Kidney (tissue), 14 donors: ENCODE data around the gene COL16A1. TPM values are rescaled to one million over a fixed set of nuclear protein-coding genes. Genes with fewer than 3 reads are reported as not detected.

Experiments
- DNase-seq, 5 donors: peaks; one replicate each; pipeline ENCODE4 v3.0.0-alpha.2; 2013 to 2020
- FAIRE-seq: peaks from 2 replicates; lab custom pipeline; 2012; peaks lifted over from hg19 to GRCh38; lab: Jason Lieb, UNC
- H3K27ac ChIP-seq, 2 donors: one replicate each; pipeline ENCODE4 v1.7.0; 2013; ENCODE audit warnings: low read depth in 2 of 2, low read length in 2 of 2, inconsistent platforms in 1 of 2
- H3K27me3 ChIP-seq: one replicate; pipeline ENCODE4 v1.7.1; 2013; ENCODE audit warnings: low read length, inconsistent platforms; ENCODE audit not compliant: control insufficient read depth, insufficient read depth
- H3K36me3 ChIP-seq, 3 donors: one replicate each; pipeline versions ENCODE4 v1.7.0 to v1.7.1; 2013; ENCODE audit warnings: low read length in 3 of 3, control low read depth in 1 of 3, inconsistent platforms in 1 of 3; ENCODE audit not compliant: insufficient read depth in 3 of 3, control insufficient read depth in 2 of 3
- H3K4me1 ChIP-seq, 3 donors: one replicate each; pipeline versions ENCODE4 v1.7.0 to v1.7.1; 2013; ENCODE audit warnings: low read length in 3 of 3, inconsistent platforms in 1 of 3, low read depth in 1 of 3; ENCODE audit not compliant: control insufficient read depth in 2 of 3, insufficient read depth in 2 of 3
- H3K4me3 ChIP-seq, 3 donors: one replicate each; pipeline versions ENCODE4 v1.7.0 to v1.8.1; 2013; ENCODE audit warnings: low read length in 3 of 3, control low read depth in 1 of 3, inconsistent platforms in 1 of 3
- H3K9ac ChIP-seq, 3 donors: one replicate each; pipeline versions ENCODE4 v1.7.0 to v1.7.1; 2013; ENCODE audit warnings: low read length in 3 of 3, control low read depth in 1 of 3, inconsistent platforms in 1 of 3
- H3K9me3 ChIP-seq, 3 donors: one replicate each; pipeline versions ENCODE4 v1.7.0 to v1.7.1; 2013; ENCODE audit warnings: low read length in 3 of 3, control low read depth in 1 of 3, inconsistent platforms in 1 of 3; ENCODE audit not compliant: control insufficient read depth in 2 of 3, insufficient read depth in 1 of 3
- CTCF ChIP-seq: IDR thresholded peaks from 3 replicates; pipeline ENCODE4 v1.5.1; 2012; ENCODE audit warnings: mild to moderate bottlenecking, moderate library complexity, borderline replicate concordance; ENCODE audit not compliant: insufficient read depth; ENCODE audit errors: extremely low read depth
- intact Hi-C: fragments of 100-400 bp; cut with DNase I; formaldehyde crosslinking; loops from one replicate; pipeline ENCODE4 v1.11.1; 2022
- polyA plus RNA-seq: library from polyadenylated mRNA; stranded (reverse); fragments of 350-450 nt; fragmentation: Illumina TruSeq; extraction: RNeasy Lipid Tissue Mini Kit (QIAGEN cat#74804); gene quantifications from one replicate; pipeline ENCODE4 v1.2.3, GENCODE V29; 2014; ENCODE audit warnings: low read depth, low replicate concordance; ENCODE audit not compliant: insufficient read depth
- total RNA-seq: library from RNA; stranded (reverse); fragmentation: NEBNext Ultra II Directional; extraction: Animal tissue kit (Norgen Biotek cat#: 25700); gene quantifications from one replicate; pipeline ENCODE4 v1.2.1, GENCODE V29; 2021
- donor health status: control.
- donor health status: control.
- donor health status: control.
- donor health status: control.
- donor health status: control.
- donor health status: DM: yes; HTN: yes; CAD: no.
- donor health status: Normal renal cell carcinoma (clear cell type).

Gene COL16A1
- total and polyA plus RNA-seq, 2 donors from 2014 or later, result 9.2 to 29.0 TPM

GRCh38 chr1:31745946-31746670 is 42.3 kb upstream of the COL16A1 start:
- FAIRE-seq (no peak), DNase-seq (peak in 1 of 5 donors; percentile 71)
- Histone ChIP-seq H3K27ac (no peak overlapping the region), H3K9ac (no peak overlapping the region), H3K36me3 (no peaks in the 10 kb centered on the region), H3K4me1 (peaks cover 0 to 5% (median 0%) of the 10 kb centered on the region in 3 donors), H3K27me3 (no peaks in the 10 kb centered on the region), H3K4me3 (no peak overlapping the region), H3K9me3 (no peaks in the 10 kb centered on the region)
- TF ChIP-seq CTCF, result no peak
- intact Hi-C loops, result no loop called here

GRCh38 chr1:31745096-31745945 is 41.5 kb upstream of the COL16A1 start:
- intact Hi-C loops, result no loop called here
- H3K4me3 ChIP-seq, result no peak overlapping the region
- no peak overlapping the region for H3K27ac ChIP-seq
- TF ChIP-seq CTCF, result peak; percentile 70
- no peaks in the 10 kb centered on the region for H3K9me3 ChIP-seq
- H3K36me3 ChIP-seq, result no peaks in the 10 kb centered on the region
- no peak for FAIRE-seq
- H3K9ac ChIP-seq, result no peak overlapping the region
- no peaks in the 10 kb centered on the region for H3K27me3 ChIP-seq
- DNase-seq, result peak; percentile 56 to 83 (median 69)
- H3K4me1 ChIP-seq, result peaks cover 0 to 5% (median 0%) of the 10 kb centered on the region in 3 donors

GRCh38 chr1:31744165-31744888 is 40.5 kb upstream of the COL16A1 start:
- Histone ChIP-seq H3K27ac (no peak overlapping the region), H3K9ac (no peak overlapping the region), H3K9me3 (no peaks in the 10 kb centered on the region), H3K36me3 (no peaks in the 10 kb centered on the region), H3K27me3 (no peaks in the 10 kb centered on the region), H3K4me1 (peaks cover 0 to 5% (median 0%) of the 10 kb centered on the region in 3 donors), H3K4me3 (no peak overlapping the region)
- no peak for TF ChIP-seq CTCF
- DNase-seq (peak in 1 of 5 donors; percentile 66), FAIRE-seq (no peak)
- intact Hi-C loops, result no loop called here
